HG03460 (cell line): ENCODE data around the gene SGK1.
A peak's percentile ranks its signal among the peaks of the same experiment; 100 is the strongest.
"Not testable (repeated sequence)": the region's sequence is repeated elsewhere in the genome, so short reads cannot be mapped to it uniquely, and the experiment has no call there.

Experiments used
- ATAC-seq: cut with Tn5 transposase; IDR thresholded peaks from one replicate; pipeline ENCODE4 v1.9.1; 2021; ENCODE audit not compliant: unreplicated experiment

SGK1 gene

DNA sequence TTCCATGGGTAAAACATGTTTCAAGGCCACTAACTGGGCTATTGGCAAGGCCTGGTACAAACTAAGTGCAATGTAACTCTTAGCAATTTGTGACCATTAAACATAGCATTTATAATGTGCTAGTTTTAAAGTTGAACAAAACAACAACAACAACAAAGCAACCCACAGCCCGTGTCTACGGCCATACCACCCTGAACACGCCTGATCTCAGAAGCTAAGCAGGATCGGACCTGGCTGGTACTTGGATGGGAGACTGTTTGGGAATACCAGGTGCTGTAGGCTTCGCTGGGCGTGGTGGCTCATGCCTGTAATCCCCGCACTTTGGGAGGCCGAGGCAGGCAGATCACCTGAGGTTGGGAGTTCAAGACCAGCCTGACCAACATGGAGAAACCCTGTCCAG lies 61.0 kb downstream of the SGK1 start:
- ATAC-seq = no peak

DNA sequence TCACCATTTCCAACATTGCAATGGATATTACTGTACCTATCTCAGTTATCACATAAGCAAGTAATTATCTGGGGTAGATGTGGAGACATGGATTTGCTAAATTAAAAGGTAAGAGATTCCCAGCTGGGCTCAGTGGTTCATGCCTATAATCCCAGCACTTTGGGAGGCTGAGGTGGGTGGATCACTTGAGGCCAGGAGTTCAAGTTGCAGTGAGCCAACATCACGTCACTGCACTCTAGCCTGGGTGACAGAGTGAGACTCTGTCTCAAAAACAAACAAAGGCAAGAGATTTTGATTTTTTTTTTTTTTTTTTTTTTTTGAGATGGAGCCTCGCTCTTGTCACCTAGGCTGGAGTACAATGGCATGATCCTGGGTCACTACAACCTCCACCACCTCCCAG lies 62.6 kb downstream of the SGK1 start:
- ATAC-seq = not testable (repeated sequence)

DNA sequence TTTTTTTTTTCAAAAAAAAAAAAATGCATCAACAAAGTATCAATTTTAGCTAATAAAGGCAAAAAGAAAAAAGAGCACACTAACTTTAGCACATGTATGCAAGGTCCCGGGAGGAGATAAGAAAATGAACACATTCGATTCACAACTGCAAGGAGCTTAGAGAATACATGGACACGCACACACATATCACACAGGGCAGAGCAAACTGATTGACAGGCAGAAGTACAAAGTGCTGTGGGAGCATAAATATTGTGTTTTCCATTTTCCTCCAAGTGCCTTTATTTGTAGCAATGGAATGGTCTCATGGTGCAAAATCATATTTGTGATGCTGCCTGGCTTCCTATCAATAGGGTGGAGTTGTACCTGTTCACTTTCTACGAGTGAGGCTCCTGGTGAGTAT lies 63.8 kb downstream of the SGK1 start:
- ATAC-seq = no peak

DNA sequence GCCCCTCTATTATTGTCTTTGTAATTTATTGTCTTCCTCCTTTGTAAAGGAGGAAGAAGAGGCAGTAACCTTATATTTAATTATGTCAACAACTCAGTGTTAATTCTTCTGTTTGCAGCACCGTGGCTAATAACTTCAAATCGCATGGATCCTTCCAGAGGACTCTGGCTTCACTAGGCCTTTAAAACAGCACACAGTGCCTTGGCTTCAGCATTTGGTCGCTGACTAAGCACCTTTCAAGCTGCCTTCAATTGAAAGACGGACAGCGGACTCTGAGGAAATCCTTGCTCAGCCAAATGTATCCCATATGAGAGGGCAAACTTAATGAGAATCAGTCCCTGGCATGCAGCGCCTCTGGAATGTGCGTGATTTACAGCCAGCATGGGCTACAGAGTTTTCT lies 64.2 kb downstream of the SGK1 start:
- no peak for ATAC-seq

DNA sequence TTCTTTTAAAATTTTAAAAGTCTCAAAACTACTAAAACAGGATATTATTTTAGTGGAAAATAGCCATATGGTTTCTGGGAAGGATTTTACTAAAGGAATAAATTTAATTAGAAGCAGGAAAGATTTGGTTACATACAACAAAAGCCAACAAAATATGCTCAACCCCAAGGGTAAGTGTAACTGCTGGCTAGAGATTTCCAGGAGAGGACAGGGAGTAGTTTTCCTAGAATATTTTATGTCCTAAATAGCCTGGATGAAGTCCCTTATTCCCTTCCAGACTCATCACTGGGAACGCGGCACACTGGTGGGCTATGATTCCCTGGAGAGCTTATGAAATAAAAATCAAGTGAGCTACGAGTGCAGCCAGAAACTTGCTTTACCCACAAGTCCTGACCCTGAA lies 66.6 kb downstream of the SGK1 start:
- ATAC-seq = no peak

DNA sequence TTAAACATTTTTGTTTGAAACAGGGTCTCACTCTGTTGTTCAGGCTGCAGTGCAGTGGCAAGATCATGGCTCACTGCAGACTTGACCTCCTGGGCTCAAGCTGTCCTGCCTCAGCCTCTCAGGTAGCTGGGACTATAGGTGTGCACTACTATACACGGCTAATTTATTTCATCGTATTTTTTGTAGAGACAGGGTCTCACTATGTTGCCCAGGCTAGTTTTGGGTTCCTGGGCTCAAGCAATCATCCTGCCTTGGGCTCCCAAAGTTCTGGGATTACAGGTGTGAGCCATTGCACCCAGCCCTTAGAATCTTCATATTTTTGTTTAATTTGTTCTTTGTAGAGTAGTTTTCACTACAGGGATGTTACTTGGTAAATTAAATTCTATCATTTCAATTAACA lies 67.1 kb downstream of the SGK1 start:
- ATAC-seq = no peak

DNA sequence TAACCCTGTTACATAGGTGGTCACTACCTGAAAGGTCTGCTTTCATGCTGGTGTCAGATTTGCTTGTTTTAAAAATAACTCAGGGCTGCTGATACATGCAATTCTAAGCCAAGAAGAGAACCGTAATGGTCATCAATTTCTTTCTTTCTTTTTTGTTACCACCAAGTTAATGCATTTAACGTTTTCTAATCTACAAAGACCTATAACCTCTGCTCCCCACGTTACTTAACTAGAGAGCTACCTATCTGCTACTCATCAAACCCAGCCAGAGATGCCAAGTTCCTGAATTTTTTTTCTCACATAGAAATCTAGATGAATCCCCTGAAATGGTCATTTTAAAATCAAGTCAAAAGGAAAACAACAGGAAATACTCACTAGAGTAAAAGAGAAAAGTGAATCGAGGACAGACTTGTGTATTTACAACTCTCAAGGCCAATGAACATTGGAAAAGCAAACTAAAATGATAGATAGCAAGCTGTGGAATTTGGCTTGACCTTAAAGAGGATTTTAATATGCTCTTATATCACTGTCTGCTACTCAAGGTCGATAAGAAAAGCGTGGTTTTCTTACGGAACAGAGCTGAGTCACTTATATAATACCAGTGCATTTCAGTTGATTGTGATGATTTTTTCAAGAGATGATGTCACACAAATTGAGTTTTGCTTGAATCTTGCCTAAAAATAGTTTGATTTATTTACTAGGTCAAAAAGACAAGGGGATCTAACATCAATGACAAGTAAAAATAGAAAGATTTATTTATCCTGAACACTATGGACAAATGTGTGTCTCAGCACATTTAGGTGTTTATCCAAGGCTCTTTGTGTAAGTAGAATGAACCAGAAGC lies 67.9 kb downstream of the SGK1 start:
- no peak for ATAC-seq

DNA sequence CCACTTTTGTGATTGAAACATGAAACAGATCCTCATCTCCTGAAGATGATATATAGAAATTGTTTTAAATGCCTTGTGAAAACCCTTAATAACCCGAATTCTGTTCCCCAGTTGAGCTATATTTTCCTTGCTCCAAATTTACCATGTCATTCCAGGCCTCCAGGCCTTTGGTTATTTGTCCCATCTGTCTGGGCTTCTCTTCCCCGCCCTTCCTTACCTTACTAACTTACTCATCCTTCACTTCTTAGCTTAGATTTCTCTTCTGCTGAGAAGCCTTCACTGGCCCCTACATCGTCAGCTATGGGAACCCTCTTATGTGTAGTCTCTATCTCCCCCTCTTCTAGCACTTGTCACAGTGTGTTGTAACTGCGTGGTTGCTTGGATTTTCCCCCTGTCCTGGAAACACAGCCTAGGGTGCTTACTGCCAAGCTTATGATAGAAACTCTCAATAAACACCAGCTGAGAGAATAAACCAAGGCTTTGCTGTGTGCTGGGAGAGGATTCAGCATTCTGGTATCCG lies 68.6 kb downstream of the SGK1 start:
- ATAC-seq = no peak

DNA sequence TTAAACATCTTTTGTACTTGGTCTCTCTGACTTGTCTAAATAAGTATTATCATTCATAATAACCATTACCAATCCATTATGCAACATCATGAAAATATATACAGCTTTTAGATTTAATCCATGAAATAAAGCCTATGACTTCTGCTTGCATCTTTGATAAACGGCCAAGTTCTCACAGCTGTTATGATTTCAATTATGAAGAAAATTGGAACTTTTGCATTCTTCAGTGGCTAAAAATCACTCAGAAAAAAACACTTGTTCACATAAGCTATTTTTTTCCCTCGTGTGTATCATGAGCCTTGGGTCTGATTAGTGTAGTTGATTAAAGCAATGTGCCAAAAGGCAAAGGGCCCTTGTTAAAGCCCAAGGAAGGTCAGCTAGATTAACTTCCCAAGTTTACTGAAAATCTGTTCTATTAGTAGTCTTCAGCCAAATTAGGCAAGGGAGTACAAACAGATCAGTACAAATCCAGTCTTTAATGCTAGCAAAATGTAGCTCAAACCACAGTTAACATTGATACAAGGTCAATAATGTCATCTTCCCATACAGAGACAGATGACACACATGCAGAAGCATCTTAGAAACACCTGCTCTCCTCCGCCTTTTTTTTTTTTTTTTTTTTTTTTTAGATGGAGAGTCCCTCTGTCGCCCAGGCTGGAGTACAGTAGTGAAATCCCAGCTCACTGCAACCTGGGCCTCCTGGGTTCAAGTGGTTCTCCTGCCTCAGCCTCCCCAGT lies 69.9 kb downstream of the SGK1 start:
- ATAC-seq = no peak

DNA sequence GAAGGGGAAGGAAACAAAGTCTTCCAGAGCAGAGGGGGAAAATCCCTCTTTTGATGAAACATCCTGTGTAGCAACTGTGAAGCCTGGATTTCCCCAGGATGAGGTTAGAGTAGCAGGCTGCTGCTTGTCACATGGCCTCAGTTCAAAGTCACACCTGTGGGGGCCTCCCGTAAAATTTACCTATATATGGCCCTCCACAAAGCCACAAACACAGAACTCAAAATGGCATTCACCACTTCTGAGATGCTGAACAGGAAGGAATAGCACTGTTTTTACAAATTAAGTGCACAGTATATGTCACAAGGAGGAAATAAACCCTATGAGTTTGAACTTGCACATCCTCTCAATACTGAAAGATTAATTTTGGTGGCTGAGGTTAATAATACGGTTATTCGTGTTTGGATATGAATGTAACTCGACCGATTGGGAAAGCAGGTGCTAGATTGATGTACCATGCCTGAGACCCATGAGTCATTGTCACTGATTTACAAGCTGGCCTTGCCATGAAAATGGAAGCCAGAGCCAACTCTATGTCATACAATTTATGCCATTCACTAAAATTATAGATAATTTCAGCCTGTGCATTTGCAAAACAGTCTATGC lies 70.6 kb downstream of the SGK1 start:
- ATAC-seq = peak; percentile 94

DNA sequence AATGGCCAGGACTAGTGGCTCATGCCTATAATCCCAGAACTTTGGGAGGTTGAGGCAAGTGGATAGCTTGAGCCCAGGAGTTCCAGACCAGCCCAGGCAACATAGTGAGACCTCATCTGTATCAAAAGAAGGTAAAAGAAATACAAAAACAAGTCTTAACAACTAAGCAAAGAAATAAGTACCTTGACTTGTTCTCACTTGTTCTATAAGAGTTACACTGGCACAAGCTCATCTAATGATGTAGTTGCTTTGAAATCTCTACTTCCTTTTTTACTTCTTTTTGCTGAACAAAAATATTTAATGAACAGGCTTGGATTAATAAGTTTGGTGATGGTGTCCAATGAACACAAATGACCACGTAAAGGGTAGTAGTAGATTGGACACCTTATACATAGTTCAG lies 72.2 kb downstream of the SGK1 start:
- ATAC-seq = no peak

DNA sequence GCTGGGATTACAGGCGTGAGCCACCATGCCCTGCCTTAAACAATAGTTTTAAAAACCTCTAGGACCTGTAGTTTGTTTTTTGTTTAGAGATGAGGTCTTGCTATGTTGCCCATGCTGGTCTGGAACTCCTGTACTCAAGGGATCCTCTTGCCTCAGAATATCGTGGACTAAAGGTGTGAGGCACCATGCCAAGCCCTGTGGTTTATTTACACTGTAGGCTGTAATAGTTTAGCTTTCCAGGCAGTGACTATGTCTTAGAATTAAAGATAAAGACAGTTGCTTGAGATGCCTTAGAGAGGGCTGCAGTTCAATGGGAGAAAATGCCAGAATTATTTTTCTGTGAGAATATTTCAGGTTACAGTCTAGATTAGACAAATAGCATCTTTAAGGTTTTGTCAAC lies 72.9 kb downstream of the SGK1 start:
- no peak for ATAC-seq

DNA sequence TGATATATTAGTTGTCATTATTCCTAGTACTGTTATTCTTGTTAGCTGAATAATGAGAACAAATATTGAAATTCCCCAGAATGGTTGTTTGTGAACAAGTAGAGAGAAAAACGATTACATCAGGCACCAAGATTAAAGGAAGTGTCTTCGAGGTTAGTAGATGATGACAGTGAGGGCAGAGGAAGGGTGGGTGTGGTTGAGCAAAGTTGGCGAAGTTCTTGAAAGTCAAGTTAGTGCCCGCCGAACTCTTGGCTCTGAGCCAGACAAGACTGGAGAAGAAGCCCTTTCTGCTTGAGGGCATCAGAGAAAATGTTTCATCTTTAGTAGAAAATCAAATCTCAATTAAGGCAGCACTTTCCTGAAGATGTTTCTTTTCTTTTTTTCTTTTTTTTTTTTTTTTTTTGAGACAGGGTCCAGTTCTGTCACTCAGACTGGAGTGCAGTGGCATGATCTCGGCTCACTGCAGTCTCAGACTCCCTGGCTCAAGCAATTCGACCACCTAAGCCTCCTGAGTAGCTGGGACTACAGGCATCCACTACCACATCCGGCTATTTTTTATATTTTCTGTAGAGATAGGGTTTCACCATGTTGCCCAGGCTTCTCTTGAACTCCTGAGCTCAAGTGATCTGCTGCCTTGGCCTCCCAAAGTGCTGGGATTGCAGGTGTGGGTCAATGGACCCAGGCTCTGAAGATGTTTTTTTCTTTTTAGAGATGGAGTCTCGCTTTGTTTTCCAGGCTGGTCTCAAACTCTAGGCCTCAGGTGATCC lies 77.1 kb downstream of the SGK1 start:
- no peak for ATAC-seq

DNA sequence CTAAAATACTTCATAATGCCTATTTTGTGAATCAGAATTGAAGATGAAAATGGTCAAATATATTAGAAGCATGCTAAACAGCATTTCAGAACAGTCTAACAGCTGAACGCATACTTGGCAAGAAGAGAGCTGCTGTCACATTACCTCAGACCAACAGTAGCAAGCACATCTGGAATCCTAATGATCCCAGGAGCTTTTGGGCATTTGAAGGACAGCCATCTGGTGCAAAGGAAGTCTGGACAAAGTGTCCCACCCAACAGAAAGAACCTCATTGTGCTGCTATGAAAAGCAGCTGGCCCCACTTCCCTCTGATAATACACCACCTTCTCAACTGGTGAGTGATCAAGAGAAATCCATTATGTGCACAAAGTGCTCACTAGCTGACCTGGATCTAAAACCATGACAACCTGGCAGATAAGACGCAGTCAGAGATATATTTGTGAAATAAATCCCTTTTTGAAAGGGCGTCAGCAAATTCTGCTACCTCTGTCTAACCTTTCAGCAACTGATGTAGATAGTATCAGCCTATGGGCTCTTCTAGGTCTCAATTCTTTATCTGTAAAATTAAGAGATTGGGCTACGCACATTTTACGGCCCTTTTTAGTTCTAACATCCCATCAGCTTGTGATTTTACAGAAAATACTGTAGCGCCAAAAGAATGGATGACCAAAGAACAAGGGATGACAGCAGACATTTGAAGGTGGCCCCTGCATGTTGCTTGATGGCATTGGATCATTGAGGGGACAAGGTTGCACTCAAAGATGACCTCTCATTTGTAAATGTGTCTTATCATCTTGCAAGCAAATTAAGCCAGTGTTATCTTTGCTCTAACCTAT lies 78.7 kb downstream of the SGK1 start:
- ATAC-seq = no peak

DNA sequence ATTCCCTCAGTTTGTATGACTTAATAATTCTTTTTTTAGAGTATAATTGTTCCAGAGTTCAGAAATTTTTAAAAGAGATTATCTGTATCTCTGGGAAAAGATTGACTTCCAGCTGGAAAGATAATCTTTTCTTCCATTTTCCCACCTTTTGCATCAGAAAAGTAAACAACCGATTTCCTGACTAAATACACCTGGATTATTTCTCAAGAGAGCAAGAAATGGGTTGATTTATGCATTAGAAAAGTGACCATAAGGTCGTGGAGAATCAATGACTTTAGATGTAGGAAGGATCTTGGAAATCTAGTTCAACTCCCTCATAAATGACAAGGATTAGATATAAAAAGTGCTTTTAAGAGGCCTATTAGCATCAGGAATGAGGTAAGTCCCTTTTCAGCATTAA lies 79.9 kb downstream of the SGK1 start:
- ATAC-seq = no peak

DNA sequence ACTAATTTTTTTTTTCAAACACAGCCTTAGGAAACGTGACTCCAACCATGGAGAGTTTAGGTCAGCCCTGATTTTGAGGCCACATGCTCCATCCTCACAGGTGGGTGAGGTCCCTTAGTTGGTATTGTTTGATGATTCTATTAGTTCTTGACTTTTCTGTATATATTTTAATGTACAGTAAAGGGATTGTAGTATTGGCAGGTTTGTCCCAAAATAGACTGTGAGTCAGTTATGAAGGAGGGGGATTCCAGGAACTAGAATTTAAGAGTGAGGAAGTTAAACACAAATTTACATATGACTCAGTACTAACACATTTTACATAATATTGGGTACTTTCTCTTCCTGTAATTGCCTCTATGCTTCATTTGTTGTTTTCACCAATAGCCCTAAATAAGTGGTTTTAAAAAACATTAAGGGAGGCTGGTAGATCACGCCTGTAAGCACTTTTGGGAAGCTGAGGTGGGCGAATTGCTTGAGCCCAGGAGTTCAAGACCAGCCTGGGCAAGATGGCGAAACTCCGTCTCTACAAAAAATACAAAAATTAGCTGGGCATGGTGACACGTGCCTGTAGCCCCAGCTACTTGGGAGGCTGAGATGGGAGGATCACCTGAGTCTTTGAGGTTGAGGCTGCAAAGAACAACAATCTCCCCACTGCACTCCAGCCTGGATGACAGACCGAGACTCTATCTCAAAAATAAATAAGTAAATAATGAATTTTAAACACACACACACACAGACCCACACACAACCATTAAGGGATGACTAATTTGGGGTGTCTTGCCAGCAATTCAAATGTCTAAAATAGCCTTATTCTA lies 81.8 kb downstream of the SGK1 start:
- ATAC-seq = peak; percentile 94

DNA sequence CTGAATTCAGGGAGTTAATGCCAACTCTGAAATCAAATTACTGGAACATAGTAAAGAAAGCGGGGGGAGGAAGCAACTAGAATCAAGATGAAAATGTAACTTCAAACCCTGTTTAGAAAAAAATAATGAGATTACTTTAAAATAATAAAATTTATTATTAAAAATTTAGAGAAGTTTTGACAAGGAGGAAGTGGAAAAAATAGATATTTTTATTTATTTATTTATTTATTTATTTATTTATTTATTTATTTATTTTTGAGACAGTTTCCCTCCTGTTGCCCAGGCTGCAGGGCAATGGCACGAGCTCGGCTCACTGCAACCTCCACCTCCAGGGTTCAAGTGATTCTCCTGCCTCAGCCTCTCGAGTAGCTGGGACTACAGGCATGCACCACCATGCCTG lies 82.6 kb downstream of the SGK1 start:
- not testable (repeated sequence) for ATAC-seq

DNA sequence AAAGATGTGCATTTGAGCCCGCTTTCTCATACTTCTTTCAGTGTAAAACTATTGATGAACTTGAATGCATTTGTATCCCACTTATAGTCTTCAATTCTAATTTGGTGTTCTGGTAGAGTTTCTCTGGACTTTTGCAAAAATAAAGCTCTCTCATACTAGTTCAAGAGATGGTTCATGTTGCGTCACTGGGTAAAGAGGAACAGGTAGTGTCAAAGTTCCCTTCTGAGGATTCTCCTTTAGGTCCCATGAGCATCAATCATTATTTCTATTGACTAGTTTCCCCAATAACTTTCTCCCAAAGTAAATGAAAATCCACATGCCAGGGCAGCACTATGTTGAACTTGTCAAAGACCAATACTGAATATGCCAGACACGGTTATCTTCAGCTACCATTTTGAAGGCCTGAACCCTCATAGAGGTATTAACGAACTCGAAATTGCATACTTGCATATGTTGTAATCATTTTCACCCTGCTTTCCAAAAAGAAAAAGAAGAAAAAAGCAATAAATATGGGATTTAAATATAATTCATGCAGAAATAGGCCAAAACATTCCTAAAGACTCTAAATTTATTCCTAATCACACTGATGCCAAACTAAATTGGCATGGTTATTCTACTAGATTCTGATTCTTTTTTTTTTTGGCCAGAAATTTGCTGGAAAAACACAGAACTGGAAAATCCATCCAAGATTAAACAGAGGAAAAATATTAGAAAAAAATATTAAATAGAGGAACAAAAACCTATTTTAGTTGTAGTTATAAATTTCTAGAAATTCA lies 84.5 kb downstream of the SGK1 start:
- ATAC-seq = no peak

DNA sequence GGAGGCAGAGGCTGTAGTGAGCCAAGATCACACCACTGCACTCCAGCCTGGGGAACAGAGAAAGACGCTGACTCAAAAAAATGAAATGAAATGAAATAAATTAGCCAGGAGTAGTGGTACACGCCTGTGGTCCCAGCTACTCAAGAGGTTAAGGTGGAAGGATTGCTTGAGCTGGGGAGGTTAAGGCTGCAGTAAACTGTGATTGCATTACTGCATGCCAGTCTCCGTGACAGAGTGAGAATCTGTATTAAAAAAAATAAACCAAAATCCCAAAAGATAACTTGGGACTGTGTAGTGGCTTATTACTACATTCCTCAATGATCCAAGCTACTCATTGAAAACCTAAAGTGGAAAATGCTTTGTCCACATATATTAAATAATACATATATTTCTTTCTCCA lies 87.0 kb downstream of the SGK1 start:
- ATAC-seq = no peak
